IPS-18a (cell line): Measurements from ENCODE around the gene SYT8.
"Not testable (repeated sequence)": the region's sequence is repeated elsewhere in the genome, so short reads cannot be mapped to it uniquely, and the experiment has no call there.

ENCODE experiments used
- H3K27ac ChIP-seq: one replicate; pipeline ENCODE4 v1.5.1; 2013; ENCODE audit warnings: low read length
- H3K27me3 ChIP-seq: one replicate; pipeline ENCODE4 v1.6.1; 2013; ENCODE audit warnings: mild to moderate bottlenecking, low read length; ENCODE audit not compliant: control insufficient read depth, insufficient read depth
- H3K36me3 ChIP-seq: one replicate; pipeline ENCODE4 v1.6.1; 2013; ENCODE audit warnings: low read depth, low read length; ENCODE audit not compliant: control insufficient read depth
- H3K4me1 ChIP-seq: one replicate; pipeline ENCODE4 v1.6.1; 2013; ENCODE audit warnings: low read depth, low read length; ENCODE audit not compliant: control insufficient read depth
- H3K4me3 ChIP-seq: one replicate; pipeline ENCODE4 v1.5.1; 2013; ENCODE audit warnings: low read length
- H3K9ac ChIP-seq: one replicate; pipeline ENCODE4 v1.6.1; 2013; ENCODE audit warnings: mild to moderate bottlenecking, low read length, moderate library complexity
- H3K9me3 ChIP-seq: one replicate; pipeline ENCODE4 v1.6.1; 2013; ENCODE audit warnings: low read depth, low read length; ENCODE audit not compliant: control insufficient read depth

The SYT8 gene

DNA sequence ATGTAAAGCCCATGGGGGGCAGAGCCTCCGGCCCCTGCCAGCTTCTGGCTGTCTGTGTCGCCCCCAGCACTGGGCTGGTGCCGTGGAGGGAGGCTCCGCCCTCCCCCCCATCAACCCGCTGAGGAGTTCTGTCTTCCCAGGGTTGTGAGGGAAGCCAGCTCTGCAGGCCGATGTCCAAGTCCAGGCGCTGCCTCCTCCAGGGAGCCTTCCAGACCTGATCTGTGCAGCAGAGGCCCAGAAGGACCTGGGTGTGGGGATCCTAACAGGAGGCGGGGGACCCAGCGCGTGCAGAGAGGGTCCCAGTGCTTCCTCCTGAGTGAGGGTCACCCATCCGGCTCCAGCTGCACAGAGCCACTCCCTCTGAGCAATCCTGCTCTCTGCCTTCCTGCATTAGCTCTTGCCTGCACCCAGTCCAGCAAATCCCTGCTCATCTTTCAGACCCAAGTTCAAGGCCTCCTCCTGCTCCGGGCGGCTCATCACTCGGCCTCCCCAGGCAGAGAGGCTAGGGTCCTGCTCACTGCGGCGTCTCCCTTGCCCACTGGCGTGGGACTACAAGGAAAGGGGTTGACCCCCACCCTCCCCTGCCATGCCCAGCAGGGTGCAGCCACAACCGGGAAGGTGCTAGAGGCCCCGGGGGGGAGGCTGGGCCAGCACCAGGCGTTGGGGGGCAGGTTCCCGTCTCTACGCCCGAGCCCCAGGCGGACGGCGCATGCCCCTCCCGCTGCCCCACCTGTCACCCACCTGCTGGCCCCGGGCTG, 40.5 kb downstream of the SYT8 start:
- no peak overlapping the region for H3K27ac ChIP-seq
- no peaks in the 10 kb centered on the region for H3K4me1 ChIP-seq
- no peak overlapping the region for H3K9ac ChIP-seq
- H3K27me3 ChIP-seq: no peaks in the 10 kb centered on the region
- no peak overlapping the region for H3K4me3 ChIP-seq
- H3K36me3 ChIP-seq: no peaks in the 10 kb centered on the region
- H3K9me3 ChIP-seq: no peaks in the 10 kb centered on the region

DNA sequence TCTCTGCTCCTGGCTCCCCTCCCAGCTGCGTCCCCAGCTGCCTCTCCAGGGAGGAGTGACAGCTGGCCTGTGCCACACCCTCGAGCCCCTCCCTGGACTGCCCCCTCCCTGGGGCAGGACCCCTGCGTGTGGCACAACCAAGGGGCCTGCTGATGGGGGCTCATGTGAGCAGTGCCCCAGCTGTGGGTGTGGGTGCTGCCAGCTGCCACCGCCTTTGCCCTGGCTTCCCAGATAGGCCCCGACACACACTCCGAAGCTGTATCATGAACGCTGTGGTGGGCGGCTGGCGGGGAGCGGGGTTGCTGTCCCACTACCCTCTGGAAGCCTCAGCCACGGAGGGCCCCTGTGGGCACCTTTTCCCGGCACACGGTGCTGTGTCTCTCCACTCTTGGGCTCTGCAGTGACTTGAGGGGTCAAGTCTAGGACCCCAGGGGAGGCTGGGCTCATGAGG, 41.1 kb downstream of the SYT8 start:
- H3K4me1 ChIP-seq, H3K27me3 ChIP-seq, H3K9me3 ChIP-seq, H3K27ac ChIP-seq, H3K4me3 ChIP-seq, H3K36me3 ChIP-seq, H3K9ac ChIP-seq: not testable (repeated sequence)

DNA sequence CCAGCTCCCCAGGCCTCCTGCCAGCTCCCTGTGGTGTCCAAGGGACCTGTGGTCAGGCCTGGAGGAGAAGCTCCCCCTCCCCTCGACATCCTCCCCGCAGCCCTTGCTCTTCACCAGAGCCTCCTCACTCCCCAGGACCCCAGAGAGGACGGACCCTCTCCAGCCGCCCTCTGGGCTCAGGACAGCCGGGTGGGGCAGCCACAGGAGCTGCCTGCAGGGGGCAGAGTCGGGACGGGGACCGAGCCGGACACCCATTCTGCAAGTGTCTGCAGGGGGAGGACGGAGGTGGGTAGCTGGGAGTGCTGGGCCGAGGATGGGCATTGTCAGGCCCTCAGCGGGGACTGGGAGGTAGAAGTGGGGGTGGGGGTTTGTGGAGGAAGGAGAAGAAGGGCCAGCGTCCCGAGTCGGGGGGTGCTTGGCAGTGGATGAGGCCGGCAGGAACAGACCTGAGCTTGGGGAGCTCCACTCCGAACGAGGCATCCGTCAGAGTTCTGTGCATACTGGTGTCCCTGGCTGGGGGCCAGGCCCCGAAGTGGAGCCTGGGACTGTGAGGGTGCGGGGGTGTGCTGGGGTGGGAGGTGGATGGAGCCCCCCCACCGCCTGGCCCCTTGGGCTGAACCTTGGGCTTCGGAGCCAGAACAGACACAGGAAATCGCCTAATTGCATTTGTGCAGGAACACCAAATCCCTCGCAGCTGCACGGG, 41.7 kb downstream of the SYT8 start:
- Histone ChIP-seq H3K4me1 (no peaks in the 10 kb centered on the region), H3K27ac (no peak overlapping the region), H3K9me3 (no peaks in the 10 kb centered on the region), H3K36me3 (no peaks in the 10 kb centered on the region), H3K9ac (no peak overlapping the region), H3K4me3 (no peak overlapping the region), H3K27me3 (no peaks in the 10 kb centered on the region)

DNA sequence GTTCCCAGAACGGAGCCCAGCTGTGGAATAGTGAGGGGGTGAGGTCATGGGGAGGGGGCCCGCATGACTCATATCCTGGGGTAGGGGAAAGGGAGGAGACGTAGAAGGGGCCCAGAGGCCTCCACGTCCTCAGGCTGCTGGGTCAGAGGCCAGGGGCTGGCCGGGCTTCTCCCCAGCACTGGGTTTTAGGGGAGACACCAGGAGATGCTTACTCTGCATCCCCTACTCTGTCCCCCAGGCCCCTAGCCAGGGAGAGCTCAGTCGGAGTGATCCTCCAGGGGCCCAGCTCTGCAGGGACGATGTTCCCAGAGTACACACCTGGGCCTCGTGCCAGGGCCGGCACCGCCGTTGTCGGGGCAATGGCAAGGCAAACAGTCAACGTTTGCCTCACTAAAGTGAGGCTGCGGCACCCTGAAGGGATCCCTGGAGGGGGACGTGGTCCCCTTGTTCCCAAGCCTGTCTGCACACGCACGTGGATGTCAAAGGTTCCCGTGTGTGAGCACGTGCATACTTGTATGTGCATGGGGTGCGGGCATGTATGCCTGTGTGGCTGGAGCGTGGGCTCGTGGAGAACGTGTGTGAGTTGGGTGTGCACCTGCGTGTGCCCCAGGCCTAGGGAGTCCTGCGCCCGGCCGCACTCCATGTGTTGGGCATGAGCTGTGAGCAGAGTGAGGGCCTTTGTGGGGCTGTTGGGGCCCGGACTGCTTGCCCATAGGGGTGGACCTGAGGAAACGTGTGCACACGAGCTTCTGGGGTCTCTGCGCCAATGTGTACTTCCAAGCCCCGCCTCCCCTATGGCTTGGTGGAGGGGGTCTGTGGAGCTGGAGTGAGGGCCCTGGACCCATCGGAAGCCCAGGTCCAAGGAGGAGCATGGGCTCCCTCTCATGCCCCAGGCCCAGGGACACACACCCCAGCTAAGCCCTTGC, 42.7 kb downstream of the SYT8 start:
- Histone ChIP-seq H3K9me3 (no peaks in the 10 kb centered on the region), H3K4me1 (no peaks in the 10 kb centered on the region), H3K27me3 (no peaks in the 10 kb centered on the region), H3K4me3 (no peak overlapping the region), H3K27ac (no peak overlapping the region), H3K36me3 (no peaks in the 10 kb centered on the region), H3K9ac (no peak overlapping the region)

DNA sequence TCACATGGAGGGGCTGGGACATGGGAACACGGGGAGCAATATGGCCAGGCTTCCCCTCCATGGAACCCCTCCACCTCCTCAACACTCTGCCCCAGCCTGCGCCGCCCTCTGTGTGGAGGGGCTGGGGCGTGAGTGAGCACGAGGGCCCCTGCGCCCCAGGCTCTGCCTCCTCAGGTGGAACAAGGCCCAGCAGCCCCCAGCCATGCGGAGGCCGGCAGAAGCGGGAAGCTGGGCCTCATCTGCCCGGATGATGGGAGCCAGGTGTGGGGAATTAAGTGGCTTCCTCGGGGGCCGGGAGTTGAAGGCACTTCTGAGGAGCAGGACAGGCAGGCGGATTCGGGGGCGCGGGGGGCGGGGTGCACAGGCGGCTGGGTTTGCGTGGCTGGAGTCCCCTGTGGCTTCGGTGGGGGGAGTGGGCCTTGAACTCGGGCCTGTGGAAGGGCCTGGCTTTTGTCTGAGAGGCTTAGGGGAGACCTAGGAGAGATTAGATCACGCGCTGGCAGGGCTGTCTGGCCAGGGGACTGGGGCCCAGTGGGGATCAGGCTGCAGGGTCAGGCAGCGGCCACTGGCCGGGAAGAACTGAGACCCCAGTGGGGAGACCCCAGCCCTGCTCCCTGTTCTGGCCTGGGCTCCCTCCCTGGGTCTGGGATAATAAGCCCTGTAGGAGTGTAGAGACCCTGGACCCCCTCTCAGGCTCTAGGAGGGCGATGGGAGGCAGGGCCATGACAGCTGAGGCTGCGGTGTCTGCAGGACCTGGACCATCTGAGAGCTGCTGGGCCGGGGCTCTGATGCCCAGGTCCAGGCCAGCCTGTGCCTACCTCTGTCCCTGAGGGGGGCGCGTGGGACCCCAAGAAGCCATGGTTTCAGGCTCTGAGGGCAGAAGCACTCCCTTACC, 43.6 kb downstream of the SYT8 start:
- Histone ChIP-seq H3K4me1 (no peaks in the 10 kb centered on the region), H3K36me3 (no peaks in the 10 kb centered on the region), H3K9ac (no peak overlapping the region), H3K27ac (no peak overlapping the region), H3K9me3 (no peaks in the 10 kb centered on the region), H3K4me3 (no peak overlapping the region), H3K27me3 (no peaks in the 10 kb centered on the region)

DNA sequence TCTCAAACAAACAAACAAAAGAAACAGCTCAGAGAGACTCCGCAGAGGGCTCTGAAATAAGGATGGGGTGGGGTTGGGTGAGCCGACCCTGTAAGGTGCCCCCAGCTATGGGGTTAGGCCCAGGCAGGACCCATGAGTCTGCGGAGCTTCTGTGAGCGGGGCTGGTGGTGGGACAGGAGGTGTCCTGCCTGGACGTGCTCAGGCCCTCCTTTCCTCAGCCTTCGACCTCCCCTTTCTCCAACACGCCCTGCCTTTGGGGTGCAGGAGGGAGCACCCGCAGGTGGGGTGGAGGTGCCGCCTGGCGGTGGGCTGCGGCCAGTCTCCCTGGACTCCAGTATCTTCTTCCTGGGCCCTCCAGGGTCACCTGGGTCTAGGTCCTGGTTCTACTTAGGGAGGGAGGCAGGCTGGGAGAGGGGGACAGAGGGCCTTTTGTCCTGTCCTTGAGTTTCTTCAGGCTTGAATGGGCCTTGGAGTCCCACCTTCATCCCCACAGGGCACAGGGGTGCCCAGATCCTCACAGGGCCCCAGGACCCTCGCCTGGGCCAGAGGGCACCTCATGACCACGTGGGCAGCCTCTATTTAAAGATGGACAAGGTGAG, 44.7 kb downstream of the SYT8 start:
- no peaks in the 10 kb centered on the region for H3K4me1 ChIP-seq
- no peaks in the 10 kb centered on the region for H3K9me3 ChIP-seq
- no peak overlapping the region for H3K4me3 ChIP-seq
- no peaks in the 10 kb centered on the region for H3K27me3 ChIP-seq
- H3K9ac ChIP-seq: no peak overlapping the region
- H3K36me3 ChIP-seq: no peaks in the 10 kb centered on the region
- H3K27ac ChIP-seq: no peak overlapping the region

DNA sequence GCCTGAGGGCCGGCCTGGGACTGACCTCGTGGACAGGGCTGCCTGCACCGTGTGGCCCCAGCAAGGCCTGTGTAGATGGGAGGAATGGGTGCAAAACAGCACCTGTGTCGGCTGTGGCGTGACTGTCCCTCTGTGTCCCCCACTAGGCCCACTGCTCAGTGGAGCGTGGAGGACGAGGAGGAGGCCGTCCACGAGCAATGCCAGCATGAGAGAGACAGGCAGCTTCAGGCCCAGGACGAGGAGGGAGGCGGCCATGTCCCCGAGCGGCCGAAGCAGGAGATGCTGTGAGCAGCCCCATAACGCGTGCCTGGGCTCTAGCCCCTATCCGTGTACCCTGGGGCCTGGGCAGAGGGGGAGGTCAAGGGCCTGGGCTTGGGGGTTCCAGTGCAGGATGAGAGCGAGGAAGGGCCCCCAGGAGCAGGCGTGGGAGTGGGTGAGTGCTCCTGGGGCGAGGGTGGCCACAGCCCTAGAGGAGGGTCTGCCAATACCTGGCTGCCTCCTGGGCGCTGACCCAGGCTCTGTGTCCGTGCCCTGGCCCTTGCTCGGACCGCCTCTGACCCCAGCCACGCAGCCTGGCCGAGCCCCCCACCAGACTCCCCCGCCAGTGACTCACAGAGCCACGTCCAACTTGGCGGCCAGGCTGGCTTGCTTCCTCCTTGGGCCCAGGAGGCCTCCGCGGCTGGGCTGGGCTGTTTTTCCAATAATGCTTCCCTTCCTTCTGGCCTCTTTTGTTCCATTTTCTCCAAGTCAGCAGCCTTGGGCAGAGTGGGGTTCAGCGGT, 45.3 kb downstream of the SYT8 start:
- Histone ChIP-seq H3K4me1 (no peaks in the 10 kb centered on the region), H3K4me3 (no peak overlapping the region), H3K27ac (no peak overlapping the region), H3K27me3 (no peaks in the 10 kb centered on the region), H3K9me3 (no peaks in the 10 kb centered on the region), H3K36me3 (no peaks in the 10 kb centered on the region), H3K9ac (no peak overlapping the region)

DNA sequence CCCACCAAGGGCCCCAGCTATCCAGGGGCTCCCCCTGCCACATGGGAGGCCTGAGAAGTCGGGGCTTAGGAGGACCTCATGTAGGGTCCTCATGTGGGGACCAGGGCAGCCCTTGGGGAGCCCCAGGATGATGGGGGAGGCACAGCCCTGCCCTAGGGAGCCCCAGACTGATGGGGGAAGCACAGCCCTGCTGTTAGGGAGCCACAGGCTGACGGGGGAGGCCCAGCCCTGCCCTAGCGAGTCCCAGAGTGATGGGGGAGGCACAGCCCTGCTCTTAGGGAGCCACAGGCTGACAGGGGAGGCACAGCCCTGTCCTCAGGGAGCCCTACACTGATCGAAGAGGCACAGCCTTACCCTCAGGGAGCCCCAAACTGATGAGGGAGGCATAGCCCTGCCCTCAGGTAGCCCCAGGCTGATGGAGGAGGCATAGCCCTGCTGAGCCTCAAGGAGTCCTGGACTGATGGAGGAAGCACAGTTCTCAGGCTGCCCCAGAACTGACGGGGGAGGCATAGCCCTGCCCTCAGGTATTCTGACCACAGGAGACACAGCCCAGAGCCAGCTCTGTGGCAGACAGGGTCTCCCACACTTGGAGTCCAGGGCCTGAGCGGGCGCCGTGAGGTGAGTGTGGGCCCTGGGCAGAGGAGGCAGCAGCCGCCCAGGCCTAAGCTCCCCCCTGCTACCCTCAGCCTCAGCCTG, 46.1 kb downstream of the SYT8 start:
- Histone ChIP-seq H3K27me3 (no peaks in the 10 kb centered on the region), H3K27ac (no peak overlapping the region), H3K36me3 (no peaks in the 10 kb centered on the region), H3K9ac (no peak overlapping the region), H3K9me3 (no peaks in the 10 kb centered on the region), H3K4me1 (no peaks in the 10 kb centered on the region), H3K4me3 (no peak overlapping the region)

DNA sequence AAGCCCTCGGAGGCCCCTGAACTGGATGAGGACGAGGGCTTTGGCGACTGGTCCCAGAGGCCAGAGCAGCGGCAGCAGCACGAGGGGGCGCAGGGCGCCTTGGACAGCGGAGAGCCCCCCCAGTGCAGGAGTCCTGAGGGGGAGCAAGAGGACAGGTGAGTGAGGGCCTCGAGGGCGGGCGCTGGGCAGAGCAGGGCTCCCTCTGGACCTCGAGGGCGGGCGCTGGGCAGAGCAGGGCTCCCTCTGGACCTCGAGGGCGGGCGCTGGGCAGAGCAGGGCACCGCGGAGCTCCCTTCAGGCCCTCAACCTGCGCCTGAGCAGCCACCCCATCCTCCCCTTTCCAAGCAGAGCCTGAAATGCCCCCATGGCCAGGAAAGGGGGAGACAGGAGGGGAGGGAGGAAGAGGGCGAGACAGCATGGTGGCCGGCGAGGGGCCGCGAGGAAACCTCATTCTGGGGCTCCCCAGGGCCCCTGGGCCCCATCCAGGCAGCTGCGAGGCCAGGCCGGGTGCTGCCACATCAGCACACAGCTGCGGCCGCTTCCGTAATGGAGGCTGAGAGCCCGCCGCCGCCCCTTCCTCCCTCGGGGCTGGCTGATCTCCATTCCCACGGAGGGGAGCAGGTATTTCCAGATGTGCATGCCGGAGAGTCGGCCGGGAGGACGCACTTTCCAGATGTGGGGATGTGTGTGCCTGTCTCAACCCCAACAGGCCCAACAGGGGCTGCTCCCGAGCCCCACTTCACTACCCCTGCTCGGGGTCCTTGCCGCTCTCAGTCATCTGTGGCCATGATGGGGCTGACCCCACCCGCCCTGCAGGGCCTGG, 46.9 kb downstream of the SYT8 start:
- H3K27me3 ChIP-seq: no peaks in the 10 kb centered on the region
- no peak overlapping the region for H3K9ac ChIP-seq
- H3K4me3 ChIP-seq: no peak overlapping the region
- H3K4me1 ChIP-seq: no peaks in the 10 kb centered on the region
- H3K9me3 ChIP-seq: no peaks in the 10 kb centered on the region
- no peak overlapping the region for H3K27ac ChIP-seq
- no peaks in the 10 kb centered on the region for H3K36me3 ChIP-seq
